Stimulated activated CD4-positive, alpha-beta T cell treated with anti-CD3 and anti-CD28 coated beads, Interleukin-15, amount 100 ng/mL, for 24 hours (primary cell): ENCODE measurements around the gene DUSP22.

Source experiments
- DNase-seq: peaks from one replicate; pipeline ENCODE4 v3.0.0-alpha.2; 2020

Gene DUSP22

DNA sequence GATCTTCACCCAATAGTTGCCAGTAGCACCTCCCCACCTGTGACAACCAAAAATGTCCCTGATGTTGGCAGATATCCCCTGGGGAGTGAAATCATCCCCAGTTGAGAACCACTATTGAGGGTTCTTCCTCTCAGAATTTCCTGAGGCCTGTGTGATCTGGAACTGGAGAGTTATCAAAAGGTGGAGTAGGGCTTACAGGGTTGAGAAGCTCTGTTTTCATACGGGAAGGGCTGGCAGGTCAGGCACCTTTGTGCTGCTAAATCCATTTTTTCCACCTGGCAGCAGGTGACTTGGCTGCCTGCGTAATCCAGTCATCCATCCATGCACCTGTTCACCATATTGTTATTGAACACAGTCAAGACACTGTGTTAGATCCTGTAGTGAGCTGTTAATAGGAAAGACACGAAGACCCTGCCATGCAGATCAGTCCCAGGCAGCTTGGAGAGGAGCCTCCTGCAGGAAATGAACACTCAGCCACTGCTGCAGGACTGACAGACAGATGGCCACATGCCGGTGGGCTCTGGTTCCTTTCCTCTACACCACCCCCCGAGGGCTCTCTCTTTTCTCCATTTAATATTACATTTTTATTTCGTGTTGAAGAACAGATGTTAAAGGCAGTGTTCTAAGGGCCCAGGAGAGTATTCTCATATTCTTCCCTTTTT, 5.4 kb downstream of the DUSP22 start:
- DNase-seq, result no peak

DNA sequence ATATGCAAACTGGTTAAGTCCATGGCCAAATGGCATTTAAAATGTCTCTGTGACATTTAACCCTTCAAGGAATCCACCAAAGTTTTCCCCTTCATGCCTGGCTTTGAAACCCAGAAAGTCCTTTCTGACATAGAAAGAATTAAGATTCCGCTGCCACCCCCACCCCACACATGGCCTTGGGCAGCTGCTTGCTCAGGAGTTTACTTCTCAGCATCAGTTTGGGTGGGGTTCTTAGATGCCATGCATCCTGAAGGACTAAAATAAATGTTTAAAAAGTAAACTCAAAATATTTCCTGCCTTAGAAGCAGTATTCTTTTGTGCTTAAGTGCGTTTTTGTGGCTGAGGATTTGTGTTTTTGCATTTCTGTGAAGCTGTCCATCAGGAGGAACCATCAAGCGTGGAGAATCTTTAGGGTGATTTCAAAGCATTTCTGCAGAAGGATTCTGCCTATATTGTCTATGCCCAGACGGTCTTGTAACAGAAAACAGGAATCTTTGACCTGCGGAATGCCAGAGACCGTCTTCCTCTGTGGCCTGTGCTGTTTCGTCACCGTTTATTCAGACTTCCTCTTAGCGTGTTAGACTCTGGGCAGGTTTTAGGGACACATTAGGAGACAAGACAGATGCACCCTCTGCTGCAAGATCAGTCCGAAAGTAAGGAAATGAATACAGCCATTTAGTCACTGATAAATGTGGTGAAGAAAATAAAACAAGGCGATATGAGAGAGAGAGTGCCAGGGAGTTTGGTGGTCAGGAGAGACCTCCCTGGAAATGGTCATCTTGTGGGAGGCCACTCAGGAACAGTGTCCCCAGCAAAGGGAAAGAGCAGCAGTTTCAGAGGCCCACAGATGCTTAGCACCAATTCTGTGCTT, 6.2 kb downstream of the DUSP22 start:
- no peak for DNase-seq

- DNase-seq, result no peak
Measured at GRCh38 chr6:299104-299980, 7.1 kb downstream of the DUSP22 start.

DNA sequence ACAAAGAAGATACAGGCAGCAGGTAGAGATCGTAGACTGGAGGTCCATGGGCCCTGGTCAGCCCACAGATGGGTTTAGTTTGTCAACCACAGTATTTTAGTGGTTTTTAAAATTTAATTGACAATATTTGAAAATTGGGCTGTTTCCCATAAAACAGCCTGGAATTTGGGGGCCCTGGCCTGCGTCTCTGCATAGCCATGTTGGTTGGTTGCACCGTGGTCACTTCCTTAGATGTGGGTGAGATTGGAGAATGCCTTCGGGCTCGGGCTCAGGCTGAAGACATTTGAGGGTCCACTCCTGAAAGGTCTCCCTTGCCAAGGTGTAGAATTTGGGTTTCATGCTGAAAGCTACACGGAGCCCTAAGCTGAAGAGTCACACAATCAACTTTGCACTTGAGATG, 7.7 kb downstream of the DUSP22 start:
- DNase-seq, result no peak

- no peak for DNase-seq
Measured at GRCh38 chr6:300494-301198, 8.4 kb downstream of the DUSP22 start.

- no peak for DNase-seq
Measured at GRCh38 chr6:301526-301925, 9.2 kb downstream of the DUSP22 start.

GRCh38 chr6:301929-302705, 9.8 kb downstream of the DUSP22 start:
- DNase-seq, result no peak

DNA sequence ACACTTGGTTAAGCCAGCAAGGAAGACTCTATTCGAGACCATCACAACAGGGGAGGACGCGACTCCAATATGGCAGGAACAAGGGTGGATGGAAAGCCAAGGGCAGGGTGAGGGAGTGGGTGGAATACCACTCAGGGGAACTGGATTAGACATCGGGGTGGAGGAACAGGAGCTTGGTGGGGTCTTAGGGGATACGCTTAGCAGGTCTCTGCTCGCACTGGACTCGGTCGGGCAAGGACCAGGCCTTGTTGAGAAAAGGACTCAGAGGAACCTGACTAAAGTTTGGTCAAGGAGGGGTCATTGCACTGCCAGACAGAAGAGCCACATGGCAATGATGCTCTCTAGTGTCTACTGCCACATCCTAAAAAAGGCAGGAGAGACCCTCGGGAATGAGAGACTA, 10.5 kb downstream of the DUSP22 start:
- DNase-seq, result no peak

- DNase-seq, result no peak
Measured at GRCh38 chr6:303263-303662, 11.0 kb downstream of the DUSP22 start.

DNA sequence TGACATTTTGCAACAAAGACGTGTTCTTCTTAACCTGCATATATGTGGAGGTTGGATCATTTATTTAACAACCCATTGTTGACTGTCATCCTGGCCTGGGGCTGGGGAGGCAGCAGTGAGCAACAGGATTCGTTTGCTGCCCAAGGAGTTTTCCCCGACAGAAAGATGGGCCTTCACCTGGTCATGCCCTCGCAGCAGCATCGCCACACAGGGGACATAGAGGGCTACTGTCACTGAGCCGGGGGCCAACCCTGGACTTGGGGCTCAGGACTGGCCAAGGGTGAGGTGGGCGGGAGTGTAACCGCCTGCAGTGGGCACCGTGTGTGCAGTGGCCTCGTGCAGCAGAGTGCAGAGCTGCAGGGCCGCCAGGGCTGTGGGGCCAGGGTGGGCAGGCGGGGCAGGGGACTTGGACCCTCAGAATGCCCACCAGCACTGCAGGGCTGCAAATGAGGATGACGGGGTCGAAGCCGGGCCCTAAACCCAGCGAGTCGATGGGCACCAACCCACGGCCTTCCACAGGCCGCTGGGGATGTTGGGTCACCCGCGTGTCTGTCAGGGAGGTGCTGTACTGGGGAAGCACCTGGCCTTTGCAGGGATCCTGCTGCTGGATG, 11.8 kb downstream of the DUSP22 start:
- no peak for DNase-seq

DNA sequence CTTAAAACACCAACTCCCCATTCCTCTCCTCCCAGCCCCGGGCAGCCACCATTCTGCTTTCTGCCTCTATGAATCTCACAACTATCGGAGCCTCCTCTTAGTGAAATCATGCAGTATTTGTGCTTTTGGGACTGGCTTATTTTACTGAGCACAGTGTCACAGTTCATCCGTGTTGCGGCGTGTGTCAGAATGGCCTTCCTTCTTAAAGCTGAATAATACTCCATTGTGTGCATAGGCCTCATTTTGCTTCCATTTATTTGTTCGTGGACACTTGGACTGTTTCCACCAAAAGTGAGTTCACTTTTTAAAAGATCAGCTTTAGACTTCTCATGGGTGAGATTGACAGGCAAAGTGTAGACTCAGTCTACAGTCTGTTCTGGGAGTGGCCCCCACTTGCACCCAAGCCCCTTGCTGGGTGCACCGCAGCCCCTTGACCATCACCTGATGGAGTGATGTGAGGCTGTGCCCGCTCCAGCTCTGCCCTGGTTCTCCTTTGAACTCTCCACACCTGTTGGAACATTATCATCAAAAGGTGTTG, 12.6 kb downstream of the DUSP22 start:
- DNase-seq, result no peak

DNA sequence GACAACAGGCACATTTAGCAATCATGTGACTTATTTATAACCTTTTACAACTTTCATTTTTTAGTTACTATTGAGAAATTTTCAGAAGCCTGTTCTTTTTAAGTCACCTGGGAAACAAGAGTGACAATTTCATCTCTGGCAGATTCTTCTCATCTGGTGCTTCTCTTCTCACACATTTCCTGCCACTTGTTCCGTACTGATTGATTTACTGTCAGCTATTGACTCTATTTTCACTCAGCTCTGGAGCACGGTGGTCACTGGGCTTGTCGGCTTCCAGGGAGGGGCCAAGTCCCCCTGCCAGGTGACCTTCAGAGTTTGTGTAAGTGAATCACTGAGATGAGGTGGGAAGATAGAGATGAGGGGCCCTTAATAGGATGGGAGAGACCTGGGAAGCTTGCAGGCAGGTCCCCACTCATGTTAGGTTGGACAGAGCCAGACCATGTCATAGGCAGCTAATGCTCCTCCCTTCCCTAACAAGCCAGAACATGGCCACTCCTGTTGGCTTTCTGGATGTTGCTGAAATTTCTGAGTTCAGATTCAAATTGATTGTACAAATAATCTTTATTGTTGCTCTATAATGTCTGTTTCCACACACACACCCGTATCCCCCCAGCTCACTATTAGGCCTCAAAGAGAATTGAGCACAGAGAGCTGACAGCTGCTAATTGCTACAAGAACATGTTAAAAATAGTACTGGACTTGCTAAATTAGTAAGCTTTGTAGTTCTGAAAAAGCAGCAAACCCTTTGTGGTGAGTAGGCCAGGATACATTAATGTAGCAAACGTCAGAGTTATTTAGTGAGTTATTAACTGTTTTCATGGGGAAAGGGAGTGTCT, 13.3 kb downstream of the DUSP22 start:
- no peak for DNase-seq

DNA sequence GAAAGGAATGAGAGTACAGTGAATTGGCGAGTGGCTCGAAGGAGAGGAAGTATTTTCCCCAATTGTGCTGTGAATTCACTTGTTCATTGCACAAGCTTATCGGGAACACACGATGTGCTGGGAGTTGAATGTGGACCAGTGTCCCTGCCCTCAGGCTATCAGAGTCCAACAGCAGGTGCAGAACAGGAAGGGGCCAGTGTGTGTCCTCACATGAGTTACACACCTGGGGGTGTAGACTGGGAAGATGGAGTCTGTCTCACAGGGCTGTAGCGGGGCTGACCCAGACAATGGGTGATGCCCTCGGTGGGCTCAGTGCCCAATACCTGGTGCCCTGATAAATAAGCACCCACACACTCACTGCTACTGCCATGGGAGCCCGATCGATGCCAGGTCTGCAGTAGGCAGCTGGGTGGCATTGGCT, 14.4 kb downstream of the DUSP22 start:
- DNase-seq, result no peak

GRCh38 chr6:307065-307814, 15.0 kb downstream of the DUSP22 start:
- DNase-seq, result no peak

GRCh38 chr6:307874-308273, 15.6 kb downstream of the DUSP22 start:
- no peak for DNase-seq

- no peak for DNase-seq
Measured at GRCh38 chr6:308307-308706, 16.0 kb downstream of the DUSP22 start.

DNA sequence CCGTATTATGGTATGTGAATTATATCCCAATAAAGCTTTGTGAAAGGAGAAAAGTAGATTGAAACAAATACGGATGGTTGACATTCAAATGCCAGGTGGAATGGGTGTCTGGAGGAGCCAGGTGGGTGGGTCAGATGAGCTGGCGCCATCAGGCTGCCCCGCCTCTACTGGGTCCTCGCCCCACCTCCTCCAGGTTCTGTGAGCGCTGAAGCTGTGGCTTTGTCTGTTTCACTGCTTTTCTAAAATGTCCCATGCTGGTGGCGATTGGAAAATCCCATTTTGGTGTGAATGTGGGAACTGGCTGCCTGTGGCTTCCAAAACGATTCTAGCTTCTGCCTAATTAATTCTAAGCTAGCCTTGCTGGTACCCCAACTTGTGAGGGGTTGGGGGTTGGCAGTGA, 16.5 kb downstream of the DUSP22 start:
- no peak for DNase-seq

- DNase-seq, result no peak
Measured at GRCh38 chr6:309947-310346, 17.7 kb downstream of the DUSP22 start.

- DNase-seq, result no peak
Measured at GRCh38 chr6:310671-311070, 18.4 kb downstream of the DUSP22 start.
